RWPE2 (cell line): ENCODE data around the gene PSTPIP1.

Source experiments
- ATAC-seq: fragments of 200-7000 bp; cut with Tn5 transposase; 3 replicates; pipeline ENCODE4 v1.9.1; 2021; ENCODE audit warnings: low read depth
- DNase-seq: peaks from one replicate; pipeline ENCODE4 v3.0.0-alpha.2; 2020; ENCODE audit warnings: low spot score
- H3K27ac ChIP-seq: fragments of 450-650 bp; 2 replicates; pipeline ENCODE4 v1.5.1; 2017; ENCODE audit warnings: mild to moderate bottlenecking; ENCODE audit not compliant: poor library complexity, severe bottlenecking
- H3K27me3 ChIP-seq: fragments of 250-450 bp; sonication (Bioruptor Pico); 2 replicates; pipeline ENCODE4 v1.5.1; 2021; ENCODE audit warnings: mild to moderate bottlenecking, moderate library complexity; ENCODE audit not compliant: insufficient read depth, poor library complexity, severe bottlenecking
- H3K36me3 ChIP-seq: fragments of 250-450 bp; sonication (Bioruptor Pico); 2 replicates; pipeline ENCODE4 v1.5.1; 2020; ENCODE audit warnings: low read depth, mild to moderate bottlenecking, moderate library complexity
- H3K4me1 ChIP-seq: fragments of 250-450 bp; sonication (Bioruptor Pico); 2 replicates; pipeline ENCODE4 v1.5.1; 2021; ENCODE audit warnings: mild to moderate bottlenecking, moderate library complexity; ENCODE audit not compliant: insufficient read depth, poor library complexity, severe bottlenecking
- H3K4me3 ChIP-seq: fragments of 250-450 bp; sonication (Bioruptor Pico); 2 replicates; pipeline ENCODE4 v1.5.1; 2021; ENCODE audit warnings: mild to moderate bottlenecking, moderate library complexity; ENCODE audit not compliant: severe bottlenecking
- H3K9me3 ChIP-seq: fragments of 250-450 bp; sonication (Bioruptor Pico); 2 replicates; pipeline ENCODE4 v1.5.1; 2021; ENCODE audit warnings: mild to moderate bottlenecking, moderate library complexity; ENCODE audit not compliant: severe bottlenecking
- CTCF ChIP-seq: fragments of 450-650 bp; IDR thresholded peaks from one replicate; pipeline ENCODE4 v1.5.1; 2017; ENCODE audit warnings: mild to moderate bottlenecking, moderate library complexity; ENCODE audit not compliant: poor library complexity, severe bottlenecking

The PSTPIP1 gene

GRCh38 chr15:77037388-77038209 is 42.7 kb downstream of the PSTPIP1 start:
- no peaks in the 10 kb centered on the region for H3K36me3 ChIP-seq
- H3K27ac ChIP-seq = no peak overlapping the region
- no peak for TF ChIP-seq CTCF
- DNase-seq = no peak
- H3K4me3 ChIP-seq = no peak overlapping the region
- no peak for ATAC-seq
- H3K9me3 ChIP-seq = no peaks in the 10 kb centered on the region
- no peaks in the 10 kb centered on the region for H3K27me3 ChIP-seq
- no peaks in the 10 kb centered on the region for H3K4me1 ChIP-seq

GRCh38 chr15:77038312-77039216 is 43.6 kb downstream of the PSTPIP1 start:
- no peaks in the 10 kb centered on the region for H3K36me3 ChIP-seq
- DNase-seq (no peak), ATAC-seq (peak; percentile 20; the same call in 2 of the 3 replicates)
- H3K4me1 ChIP-seq = no peaks in the 10 kb centered on the region
- no peak overlapping the region for H3K27ac ChIP-seq
- H3K9me3 ChIP-seq = no peaks in the 10 kb centered on the region
- H3K4me3 ChIP-seq = no peak overlapping the region
- no peak for TF ChIP-seq CTCF
- H3K27me3 ChIP-seq = no peaks in the 10 kb centered on the region

- Histone ChIP-seq H3K4me1 (no peaks in the 10 kb centered on the region), H3K27me3 (no peaks in the 10 kb centered on the region), H3K36me3 (no peaks in the 10 kb centered on the region), H3K27ac (no peak overlapping the region), H3K9me3 (no peaks in the 10 kb centered on the region), H3K4me3 (no peak overlapping the region)
- ATAC-seq = no peak
- no peak for DNase-seq
- TF ChIP-seq CTCF = no peak
Observed at GRCh38 chr15:77039217-77039533, 44.2 kb downstream of the PSTPIP1 start.

- no peaks in the 10 kb centered on the region for H3K36me3 ChIP-seq
- DNase-seq = no peak
- H3K27me3 ChIP-seq = no peaks in the 10 kb centered on the region
- TF ChIP-seq CTCF = no peak
- no peak for ATAC-seq
- H3K27ac ChIP-seq = no peak overlapping the region
- no peaks in the 10 kb centered on the region for H3K9me3 ChIP-seq
- no peak overlapping the region for H3K4me3 ChIP-seq
- no peaks in the 10 kb centered on the region for H3K4me1 ChIP-seq
Observed at GRCh38 chr15:77039848-77040247, 44.9 kb downstream of the PSTPIP1 start.
